Activated CD8-positive, alpha-beta T cell treated with anti-CD3 and anti-CD28 coated beads, Interleukin-2, amount 10 ng/mL, durations not matched to agents 7 days and 5 days (primary cell): ENCODE data around the gene ALDOC. TPM values are rescaled to one million over a fixed set of nuclear protein-coding genes. Genes with fewer than 3 reads are reported as not detected.

Experiments
- ATAC-seq: fragments of 150-1000 bp; cut with Tn5 transposase; one replicate; pipeline ENCODE4 v1.10.0; 2021; ENCODE audit warnings: moderate library complexity
- CTCF ChIA-PET: fragments of 350-600 bp; sonication (Branson Sonifier 250); formaldehyde crosslinking; loops from one replicate; lab custom pipeline; 2021; ENCODE audit warnings: antibody characterized with exemption; lab: Charles Lee
- POLR2A ChIA-PET: fragments of 350-600 bp; sonication (Branson Sonifier 250); formaldehyde crosslinking; loops from one replicate; lab custom pipeline; 2021; ENCODE audit warnings: antibody characterized with exemption; lab: Charles Lee
- DNase-seq: peaks from one replicate; pipeline ENCODE4 v3.0.0-alpha.2; 2020
- H3K27ac Mint-ChIP-seq: one replicate; pipeline ENCODE4 v1.8.0; 2021; ENCODE audit warnings: mild to moderate bottlenecking, mixed read lengths
- H3K27me3 Mint-ChIP-seq: one replicate; pipeline ENCODE4 v1.8.0; 2021; ENCODE audit warnings: low read depth, mixed read lengths
- H3K36me3 Mint-ChIP-seq: one replicate; pipeline ENCODE4 v1.8.0; 2021; ENCODE audit warnings: low read depth, mixed read lengths
- H3K4me1 Mint-ChIP-seq: one replicate; pipeline ENCODE4 v1.8.0; 2021; ENCODE audit warnings: low read depth, mixed read lengths
- H3K4me3 Mint-ChIP-seq: one replicate; pipeline ENCODE4 v1.8.0; 2021; ENCODE audit warnings: mild to moderate bottlenecking, mixed read lengths
- H3K9me3 Mint-ChIP-seq: one replicate; pipeline ENCODE4 v1.8.0; 2022; ENCODE audit warnings: mixed read lengths; ENCODE audit not compliant: insufficient read depth
- total RNA-seq, 2 experiments: library from RNA; stranded (reverse); gene quantifications; one replicate each; pipeline ENCODE4 v1.2.3, GENCODE V29; 2021

ALDOC gene
- total RNA-seq, 2 experiments from 2014 or later = 97.3 to 99.7 TPM

GRCh38 chr17:28573040-28573380 is 3.7 kb downstream of the ALDOC start:
- ATAC-seq = no peak
- Mint-ChIP-seq H3K9me3 (no peaks in the 10 kb centered on the region), H3K4me1 (peaks cover 56% of the 10 kb centered on the region), H3K4me3 (no peak overlapping the region), H3K36me3 (peaks cover 54% of the 10 kb centered on the region), H3K27ac (no peak overlapping the region), H3K27me3 (no peaks in the 10 kb centered on the region)
- POLR2A ChIA-PET = interaction anchor here (0.5 to 1.2 kb wide), 2 partner anchors 13 to 72 kb away, joined by 3 read pairs; partner anchors contain the start of gene BLTP2
- CTCF ChIA-PET = interaction anchor here (4.9 kb wide), 1 partner anchor 24 kb away, joined by 44 read pairs; no protein-coding TSS in a partner anchor
- DNase-seq = no peak

GRCh38 chr17:28572259-28573039 is 4.2 kb downstream of the ALDOC start:
- H3K27me3 Mint-ChIP-seq = no peaks in the 10 kb centered on the region
- peaks cover 60% of the 10 kb centered on the region for H3K4me1 Mint-ChIP-seq

GRCh38 chr17:28571361-28572122 is 5.2 kb downstream of the ALDOC start, which contains the start of gene PIGS:
Gene PIGS (minus strand): TSS chr17:28571524. CDS start chr17:28571496, 28 bp downstream.
- DNase-seq (peak; percentile 94), ATAC-seq (peak; percentile 98)
- POLR2A ChIA-PET = interaction anchor here (0.9 to 3.2 kb wide), 9 partner anchors 10 to 139 kb away, joined by 3 to 30 read pairs (median 4); partner anchors contain the start of gene SPAG5
- CTCF ChIA-PET = interaction anchor here (0.7 to 3.7 kb wide), 11 partner anchors 9 to 382 kb away, joined by 3 to 46 read pairs (median 4); partner anchors contain the start of genes BLTP2, SDF2 and SUPT6H
- Mint-ChIP-seq H3K36me3 (peaks cover 49% of the 10 kb centered on the region), H3K4me1 (peaks cover 58% of the 10 kb centered on the region), H3K27me3 (no peaks in the 10 kb centered on the region), H3K4me3 (peak within 1 kb of the TSS; percentile 94), H3K27ac (peak within 1 kb of the TSS; percentile 95), H3K9me3 (no peaks in the 10 kb centered on the region)

More at GRCh38 chr17:28572259-28573039, 4.2 kb downstream of the ALDOC start:
- POLR2A ChIA-PET = interaction anchor here (0.5 to 3.2 kb wide), 8 partner anchors 11 to 139 kb away, joined by 3 to 30 read pairs (median 5); partner anchors contain the start of genes BLTP2 and SPAG5
- DNase-seq (no peak), ATAC-seq (no peak)
- Mint-ChIP-seq H3K27ac (peak overlapping the region; percentile 95), H3K9me3 (no peaks in the 10 kb centered on the region), H3K4me3 (peak overlapping the region; percentile 94), H3K36me3 (peaks cover 52% of the 10 kb centered on the region)
- CTCF ChIA-PET = interaction anchor here (0.8 to 3.7 kb wide), 8 partner anchors 11 to 381 kb away, joined by 3 to 46 read pairs (median 4); partner anchors contain the start of genes SDF2 and SUPT6H

GRCh38 chr17:28570716-28571360 is 5.9 kb downstream of the ALDOC start:
- CTCF ChIA-PET = interaction anchor here (0.7 to 3.7 kb wide), 11 partner anchors 10 to 382 kb away, joined by 3 to 46 read pairs (median 4); partner anchors contain the start of genes BLTP2, SDF2 and SUPT6H
- no peaks in the 10 kb centered on the region for H3K9me3 Mint-ChIP-seq
- DNase-seq = peak; percentile 67
- H3K36me3 Mint-ChIP-seq = peaks cover 44% of the 10 kb centered on the region
- H3K27me3 Mint-ChIP-seq = no peaks in the 10 kb centered on the region
- peak overlapping the region; percentile 94 for H3K4me3 Mint-ChIP-seq
- H3K4me1 Mint-ChIP-seq = peaks cover 52% of the 10 kb centered on the region
- peak overlapping the region; percentile 95 for H3K27ac Mint-ChIP-seq
- ATAC-seq = peak; percentile 52
- POLR2A ChIA-PET = interaction anchor here (0.9 to 3.2 kb wide), 9 partner anchors 8 to 74 kb away, joined by 3 to 30 read pairs (median 4); partner anchors contain the start of gene SPAG5

GRCh38 chr17:28569446-28569845 is 7.2 kb downstream of the ALDOC start:
- ChIA-PET CTCF (interaction anchor here (1.4 to 3.7 kb wide), 2 partner anchors 12 to 20 kb away, joined by 3 to 46 read pairs; no protein-coding TSS in a partner anchor), POLR2A (interaction anchor here (1.4 to 3.2 kb wide), 3 partner anchors 9 to 19 kb away, joined by 4 to 30 read pairs (median 5); no protein-coding TSS in a partner anchor)
- peaks cover 41% of the 10 kb centered on the region for H3K4me1 Mint-ChIP-seq

GRCh38 chr17:28567604-28568003 is 9.1 kb downstream of the ALDOC start:
- no peaks in the 10 kb centered on the region for H3K9me3 Mint-ChIP-seq
- ChIA-PET POLR2A (interaction anchor here (0.9 kb wide), 1 partner anchor 18 kb away, joined by 5 read pairs; no protein-coding TSS in a partner anchor), CTCF (no interaction called here)
- peaks cover 42% of the 10 kb centered on the region for H3K36me3 Mint-ChIP-seq
- peak overlapping the region; percentile 43 for H3K27ac Mint-ChIP-seq
- no peak for DNase-seq
- H3K4me3 Mint-ChIP-seq = no peak overlapping the region
- H3K4me1 Mint-ChIP-seq = peaks cover 36% of the 10 kb centered on the region
- no peak for ATAC-seq
- H3K27me3 Mint-ChIP-seq = no peaks in the 10 kb centered on the region

More at GRCh38 chr17:28569446-28569845, 7.2 kb downstream of the ALDOC start:
- no peak for DNase-seq
- Mint-ChIP-seq H3K36me3 (peaks cover 48% of the 10 kb centered on the region), H3K9me3 (no peaks in the 10 kb centered on the region), H3K27me3 (no peaks in the 10 kb centered on the region), H3K27ac (no peak overlapping the region), H3K4me3 (peak overlapping the region; percentile 94)
- ATAC-seq = no peak

- no peaks in the 10 kb centered on the region for H3K27me3 Mint-ChIP-seq
- H3K36me3 Mint-ChIP-seq = peaks cover 50% of the 10 kb centered on the region
- no peaks in the 10 kb centered on the region for H3K9me3 Mint-ChIP-seq
- no peak for DNase-seq
- no peak overlapping the region for H3K4me3 Mint-ChIP-seq
- POLR2A ChIA-PET = no interaction called here
- H3K4me1 Mint-ChIP-seq = peaks cover 14% of the 10 kb centered on the region
- ATAC-seq = no peak
- CTCF ChIA-PET = interaction anchor here (1.2 kb wide), 1 partner anchor 23 kb away, joined by 3 read pairs; no protein-coding TSS in a partner anchor
- H3K27ac Mint-ChIP-seq = no peak overlapping the region
Observed at GRCh38 chr17:28563475-28563874, 13.2 kb downstream of the ALDOC start.

- no peak for ATAC-seq
- Mint-ChIP-seq H3K27ac (no peak overlapping the region), H3K4me3 (no peak overlapping the region), H3K27me3 (no peaks in the 10 kb centered on the region), H3K36me3 (peaks cover 56% of the 10 kb centered on the region), H3K9me3 (no peaks in the 10 kb centered on the region), H3K4me1 (peaks cover 24% of the 10 kb centered on the region)
- ChIA-PET POLR2A (no interaction called here), CTCF (no interaction called here)
- DNase-seq = no peak
Observed at GRCh38 chr17:28555022-28555421, 21.7 kb downstream of the ALDOC start.

- CTCF ChIA-PET = no interaction called here
- Mint-ChIP-seq H3K27ac (no peak overlapping the region), H3K4me3 (no peak overlapping the region), H3K9me3 (no peaks in the 10 kb centered on the region), H3K27me3 (no peaks in the 10 kb centered on the region), H3K36me3 (peaks cover 51% of the 10 kb centered on the region), H3K4me1 (peaks cover 28% of the 10 kb centered on the region)
- DNase-seq (no peak), ATAC-seq (no peak)
- POLR2A ChIA-PET = no interaction called here
Observed at GRCh38 chr17:28554565-28554964, 22.1 kb downstream of the ALDOC start.

GRCh38 chr17:28553000-28553505 is 23.6 kb downstream of the ALDOC start:
- no peak for ATAC-seq
- CTCF ChIA-PET = interaction anchor here (0.7 to 1.4 kb wide), 3 partner anchors 14 to 23 kb away, joined by 3 to 6 read pairs (median 3); partner anchors contain the start of gene ALDOC
- POLR2A ChIA-PET = no interaction called here
- Mint-ChIP-seq H3K27me3 (no peaks in the 10 kb centered on the region), H3K4me1 (peaks cover 43% of the 10 kb centered on the region), H3K9me3 (no peaks in the 10 kb centered on the region), H3K36me3 (peaks cover 45% of the 10 kb centered on the region), H3K27ac (peak overlapping the region; percentile 75), H3K4me3 (peak overlapping the region; percentile 71)
- no peak for DNase-seq
